K562 (cell line): ENCODE results near the gene SMIM22. TPM values are rescaled to one million over a fixed set of nuclear protein-coding genes. Genes with fewer than 3 reads are reported as not detected.

ENCODE experiments used
- ATF3 ChIP-seq, 2 experiments: fragments of 450-650 bp in 1 of 2; sonication (generic) in 1 of 2; formaldehyde crosslinking in 1 of 2; IDR thresholded peaks in 1 of 2; conservative IDR thresholded peaks in 1 of 2; 2 replicates each; pipeline versions ENCODE4 v1.6.1 to v1.8.1; 2016 to 2023; ENCODE audit warnings: mild to moderate bottlenecking in 2 of 2, moderate library complexity in 2 of 2, inconsistent platforms in 1 of 2, missing genetic modification reagents in 1 of 2
- CEBPB ChIP-seq: fragments of 450-650 bp; IDR thresholded peaks from 2 replicates; pipeline ENCODE4 v1.6.1; 2016; ENCODE audit warnings: missing genetic modification characterization, missing compliant biosample characterization
- DACH1 ChIP-seq: fragments of 450-650 bp; IDR thresholded peaks from 2 replicates; pipeline ENCODE4 v1.6.1; 2018; ENCODE audit not compliant: partially characterized antibody
- HCFC1 ChIP-seq: IDR thresholded peaks from 2 replicates; pipeline ENCODE4 v1.6.1; 2012; ENCODE audit warnings: low read depth, low read length, improper control_type of control experiment
- HDAC2 ChIP-seq: fragments of 450-650 bp; IDR thresholded peaks from 2 replicates; pipeline ENCODE4 v1.6.1; 2016; ENCODE audit warnings: mild to moderate bottlenecking
- KLF1 ChIP-seq: fragments of 450-650 bp; IDR thresholded peaks from 2 replicates; pipeline ENCODE4 v1.6.1; 2016; ENCODE audit warnings: missing genetic modification characterization, missing compliant biosample characterization
- NRF1 ChIP-seq, 2 experiments: fragments of 450-650 bp; IDR thresholded peaks in 1 of 2; conservative IDR thresholded peaks in 1 of 2; 2 replicates each; pipeline ENCODE4 v1.6.1; 2014; ENCODE audit warnings: mild to moderate bottlenecking in 2 of 2
- RAD51 ChIP-seq: fragments of 450-650 bp; IDR thresholded peaks from 2 replicates; pipeline ENCODE4 v1.7.1; 2016; ENCODE audit warnings: low read depth, mild to moderate bottlenecking, borderline replicate concordance
- RCOR1 ChIP-seq, 2 experiments: IDR thresholded peaks; 2 replicates each; pipeline ENCODE4 v1.6.1; 2012; ENCODE audit warnings: low read depth in 2 of 2, low read length in 2 of 2, borderline replicate concordance in 1 of 2, improper control_type of control experiment in 1 of 2
- TAF15 ChIP-seq: fragments of 200-400 bp; formaldehyde crosslinking; IDR thresholded peaks from 2 replicates; pipeline ENCODE4 v1.6.1; 2017; ENCODE audit warnings: mild to moderate bottlenecking, low read depth, low read length, moderate library complexity
- XRCC5 ChIP-seq: fragments of 200-400 bp; formaldehyde crosslinking; IDR thresholded peaks from 2 replicates; pipeline ENCODE4 v1.6.1; 2017; ENCODE audit warnings: low read depth, mild to moderate bottlenecking, low read length
- ZNF121 ChIP-seq: sonication (generic); formaldehyde crosslinking; conservative IDR thresholded peaks from 2 replicates; pipeline ENCODE4 v1.8.0; 2022; ENCODE audit warnings: missing genetic modification reagents
- ZNF140 ChIP-seq: fragments of 250-450 bp; sonication (Bioruptor Pico); IDR thresholded peaks from 2 replicates; pipeline ENCODE4 v1.8.0; 2021; ENCODE audit warnings: moderate library complexity, mild to moderate bottlenecking, inconsistent platforms
- ZNF232 ChIP-seq: sonication (generic); formaldehyde crosslinking; IDR thresholded peaks from 2 replicates; pipeline ENCODE4 v1.8.0; 2022; ENCODE audit warnings: mild to moderate bottlenecking, missing genetic modification reagents
- ZNF41 ChIP-seq: fragments of 250-450 bp; sonication (Bioruptor Pico); conservative IDR thresholded peaks from 2 replicates; pipeline ENCODE4 v1.4.0; 2020; ENCODE audit warnings: mild to moderate bottlenecking
- ZNF584 ChIP-seq: fragments of 200-800 bp; sonication (Bioruptor generic); IDR thresholded peaks from 2 replicates; pipeline ENCODE4 v1.6.1; 2016; ENCODE audit warnings: low read depth, mild to moderate bottlenecking, missing genetic modification characterization, missing compliant biosample characterization
- polyA plus RNA-seq, 8 experiments: library from polyadenylated mRNA; depleted of rRNA in 4 of 8; stranded (reverse) in 5 of 8; unstranded in 3 of 8; fragments of >200 nt; fragmentation: Nextera tagmentation in 2 of 8; fragmentation: Illumina TruSeq in 1 of 8; extraction: Ambion mirVana in 2 of 8; extraction: Trizol in 1 of 8; gene quantifications; 2 replicates each; pipeline versions ENCODE4 v1.2.1 to v1.2.3, GENCODE V29; 2011 to 2014; ENCODE audit warnings: inconsistent platforms in 1 of 8, missing spikeins in 1 of 8
- total RNA-seq, 7 experiments: library from RNA; depleted of rRNA in 6 of 7; stranded (reverse); fragments of >200 nt in 6 of 7; fragmentation: Illumina TruSeq in 2 of 7; extraction: Trizol in 2 of 7; gene quantifications; 2 replicates each; pipeline versions ENCODE4 v1.2.1 to v1.2.3, GENCODE V29; 2011 to 2021; ENCODE audit warnings: low replicate concordance in 1 of 7
- TF ChIP-seq, protein P1 (sequence below), 2 experiments: fragments of 450-650 bp; formaldehyde crosslinking in 1 of 2; IDR thresholded peaks; 2 replicates each; pipeline versions ENCODE4 v1.4.0 to v1.6.1; 2014 to 2020; ENCODE audit warnings: mild to moderate bottlenecking in 2 of 2, borderline replicate concordance in 1 of 2, low read depth in 1 of 2
- TF ChIP-seq, protein P2 (sequence below): sonication (generic); formaldehyde crosslinking; IDR thresholded peaks from 2 replicates; pipeline ENCODE4 v1.8.1; 2022; ENCODE audit warnings: missing genetic modification reagents

The SMIM22 gene
- total and polyA plus RNA-seq, 9 of the 15 experiments (the other 6 are each of a cell fraction or from before 2014, with no cell fraction given), result not detected

GRCh38 chr16:4768549-4769305, 26.4 kb upstream of the SMIM22 start (continued):
- TF ChIP-seq, protein P1, sequence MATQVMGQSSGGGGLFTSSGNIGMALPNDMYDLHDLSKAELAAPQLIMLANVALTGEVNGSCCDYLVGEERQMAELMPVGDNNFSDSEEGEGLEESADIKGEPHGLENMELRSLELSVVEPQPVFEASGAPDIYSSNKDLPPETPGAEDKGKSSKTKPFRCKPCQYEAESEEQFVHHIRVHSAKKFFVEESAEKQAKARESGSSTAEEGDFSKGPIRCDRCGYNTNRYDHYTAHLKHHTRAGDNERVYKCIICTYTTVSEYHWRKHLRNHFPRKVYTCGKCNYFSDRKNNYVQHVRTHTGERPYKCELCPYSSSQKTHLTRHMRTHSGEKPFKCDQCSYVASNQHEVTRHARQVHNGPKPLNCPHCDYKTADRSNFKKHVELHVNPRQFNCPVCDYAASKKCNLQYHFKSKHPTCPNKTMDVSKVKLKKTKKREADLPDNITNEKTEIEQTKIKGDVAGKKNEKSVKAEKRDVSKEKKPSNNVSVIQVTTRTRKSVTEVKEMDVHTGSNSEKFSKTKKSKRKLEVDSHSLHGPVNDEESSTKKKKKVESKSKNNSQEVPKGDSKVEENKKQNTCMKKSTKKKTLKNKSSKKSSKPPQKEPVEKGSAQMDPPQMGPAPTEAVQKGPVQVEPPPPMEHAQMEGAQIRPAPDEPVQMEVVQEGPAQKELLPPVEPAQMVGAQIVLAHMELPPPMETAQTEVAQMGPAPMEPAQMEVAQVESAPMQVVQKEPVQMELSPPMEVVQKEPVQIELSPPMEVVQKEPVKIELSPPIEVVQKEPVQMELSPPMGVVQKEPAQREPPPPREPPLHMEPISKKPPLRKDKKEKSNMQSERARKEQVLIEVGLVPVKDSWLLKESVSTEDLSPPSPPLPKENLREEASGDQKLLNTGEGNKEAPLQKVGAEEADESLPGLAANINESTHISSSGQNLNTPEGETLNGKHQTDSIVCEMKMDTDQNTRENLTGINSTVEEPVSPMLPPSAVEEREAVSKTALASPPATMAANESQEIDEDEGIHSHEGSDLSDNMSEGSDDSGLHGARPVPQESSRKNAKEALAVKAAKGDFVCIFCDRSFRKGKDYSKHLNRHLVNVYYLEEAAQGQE (IDR thresholded peaks at IDR 0.05; ENCODE audit: borderline replicate concordance), result no peak
- TF ChIP-seq, protein P1 (CRISPR knock-in tag; IDR thresholded peaks at IDR 0.05; ENCODE audit: low read depth), result no peak
- TF ChIP-seq TAF15 (no peak), ZNF584 (CRISPR knock-in tag) (no peak), CEBPB (no peak), KLF1 (no peak), XRCC5 (no peak), ATF3 (IDR thresholded peaks at IDR 0.05) (no peak), ATF3 (CRISPR knock-in tag; conservative IDR thresholded peaks at IDR 0.05) (no peak), ZNF232 (no peak), RCOR1 (IDR thresholded peaks at IDR 0.05; ENCODE audit: borderline replicate concordance in 1 of 2, low read depth in 2 of 2, low read length in 2 of 2) (peak; percentile 70 to 74), HCFC1 (peak; percentile 93), ZNF41 (CRISPR knock-in tag) (no peak), ZNF140 (no peak), DACH1 (no peak), ZNF121 (CRISPR knock-in tag) (no peak), NRF1 (conservative IDR thresholded peaks at IDR 0.05 in 1 of 2, IDR thresholded peaks at IDR 0.05 in 1 of 2) (peak; percentile 96), HDAC2 (peak; percentile 88; the same call in 1 of the 2 replicates), RAD51 (no peak)
- TF ChIP-seq, protein P2, sequence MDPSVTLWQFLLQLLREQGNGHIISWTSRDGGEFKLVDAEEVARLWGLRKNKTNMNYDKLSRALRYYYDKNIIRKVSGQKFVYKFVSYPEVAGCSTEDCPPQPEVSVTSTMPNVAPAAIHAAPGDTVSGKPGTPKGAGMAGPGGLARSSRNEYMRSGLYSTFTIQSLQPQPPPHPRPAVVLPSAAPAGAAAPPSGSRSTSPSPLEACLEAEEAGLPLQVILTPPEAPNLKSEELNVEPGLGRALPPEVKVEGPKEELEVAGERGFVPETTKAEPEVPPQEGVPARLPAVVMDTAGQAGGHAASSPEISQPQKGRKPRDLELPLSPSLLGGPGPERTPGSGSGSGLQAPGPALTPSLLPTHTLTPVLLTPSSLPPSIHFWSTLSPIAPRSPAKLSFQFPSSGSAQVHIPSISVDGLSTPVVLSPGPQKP (CRISPR knock-in tag), result no peak
